ENCODE measurements around the gene CDH22. TPM values are rescaled to one million over a fixed set of nuclear protein-coding genes. Genes with fewer than 3 reads are reported as not detected.

The CDH22 gene
- total and polyA plus RNA-seq, 11 donors = 0.03 to 0.90 (median 0.48) TPM

- ATAC-seq = no peak
- Histone ChIP-seq H3K27me3 (peaks cover 51 to 100% (median 88%) of the 10 kb centered on the region in 9 donors), H3K4me1 (peaks cover 0 to 28% (median 8%) of the 10 kb centered on the region in 12 donors), H3K4me3 (no peak overlapping the region), H3K27ac (no peak overlapping the region), H3K36me3 (no peaks in the 10 kb centered on the region), H3K9me3 (no peaks in the 10 kb centered on the region)
- intact Hi-C loops (cut with DNase I) = loop anchor here in 1 of 10 donors (10.0 kb wide), 1 partner anchor 176 kb away; no protein-coding TSS in a partner anchor
- DNase-seq = no peak
- TF ChIP-seq POLR2A (IDR thresholded peaks at IDR 0.05) (no peak), CTCF (IDR thresholded peaks at IDR 0.05) (no peak)
- 20 to 30% (median 26%) methylated on average over 5 of the region's 5 CpGs for WGBS, 4 donors
These were observed 2.8 kb upstream of the CDH22 start for GRCh38 chr20:46311039-46311650.

GRCh38 chr20:46309945-46310344 lies 1.6 kb upstream of the CDH22 start:
- ATAC-seq = no peak
- Histone ChIP-seq H3K4me1 (peaks cover 0 to 32% (median 8%) of the 10 kb centered on the region in 12 donors), H3K27me3 (peaks cover 46 to 100% (median 88%) of the 10 kb centered on the region in 9 donors), H3K4me3 (no peak overlapping the region), H3K9me3 (no peaks in the 10 kb centered on the region), H3K27ac (no peak overlapping the region), H3K36me3 (no peaks in the 10 kb centered on the region)
- intact Hi-C loops (cut with DNase I) = loop anchor here in 6 of 10 donors (2.0 to 10.0 kb wide), 3 partner anchors 175 to 178 kb away; no protein-coding TSS in a partner anchor
- 49 to 62% (median 57%) methylated on average over 2 of the region's 2 CpGs for WGBS, 4 donors
- no peak for TF ChIP-seq CTCF (IDR thresholded peaks at IDR 0.05)
- no peak for TF ChIP-seq POLR2A (IDR thresholded peaks at IDR 0.05)
- no peak for DNase-seq

GRCh38 chr20:46307999-46308257 lies 370 bp downstream of the CDH22 start:
- DNase-seq (no peak), ATAC-seq (no peak)
- Histone ChIP-seq H3K9me3 (no peaks in the 10 kb centered on the region), H3K4me1 (peaks cover 0 to 32% (median 8%) of the 10 kb centered on the region in 12 donors), H3K27me3 (peaks cover 36 to 97% (median 77%) of the 10 kb centered on the region in 9 donors), H3K36me3 (no peaks in the 10 kb centered on the region), H3K27ac (no peak overlapping the region), H3K4me3 (peak overlapping the region; percentile 22 to 59 (median 45))
- intact Hi-C loops (cut with DNase I) = loop anchor here in 5 of 10 donors (2.0 to 10.0 kb wide), 4 partner anchors 41 to 176 kb away; no protein-coding TSS in a partner anchor
- TF ChIP-seq CTCF (IDR thresholded peaks at IDR 0.05) = no peak
- no peak for TF ChIP-seq POLR2A (IDR thresholded peaks at IDR 0.05)
- WGBS, 4 donors = 0 to 1% (median 1%) methylated on average over 8 to 35 of the region's 35 CpGs; no CpG with 5 or more reads in 1 of the 4 donors

GRCh38 chr20:46307139-46307998 lies 929 bp downstream of the CDH22 start:
- Histone ChIP-seq H3K36me3 (no peaks in the 10 kb centered on the region), H3K9me3 (no peaks in the 10 kb centered on the region), H3K4me3 (peak overlapping the region; percentile 22 to 59 (median 45)), H3K27me3 (peaks cover 33 to 97% (median 71%) of the 10 kb centered on the region in 9 donors), H3K4me1 (peaks cover 0 to 27% (median 8%) of the 10 kb centered on the region in 12 donors), H3K27ac (no peak overlapping the region)
- intact Hi-C loops (cut with DNase I) = loop anchor here in 5 of 10 donors (2.0 to 10.0 kb wide), 3 partner anchors 41 to 175 kb away; no protein-coding TSS in a partner anchor
- DNase-seq (peak; percentile 18 to 82 (median 42)), ATAC-seq (peak in 3 of 4 donors; percentile 51 to 64 (median 62))
- peak; percentile 51 to 78 (median 65) for TF ChIP-seq CTCF (IDR thresholded peaks at IDR 0.05)
- no peak for TF ChIP-seq POLR2A (IDR thresholded peaks at IDR 0.05)
- 0 to 2% (median 1%) methylated on average over 40 to 90 of the region's 90 CpGs for WGBS, 4 donors
